Pulmonary artery endothelial cell (primary cell): ENCODE measurements around the gene MYO9B. TPM values are rescaled to one million over a fixed set of nuclear protein-coding genes. Genes with fewer than 3 reads are reported as not detected.

ENCODE experiments used
- DNase-seq: peaks from one replicate; pipeline ENCODE4 v3.0.0-alpha.2; 2011; ENCODE audit warnings: low read depth, low spot score
- total RNA-seq: library from RNA; depleted of rRNA; stranded (reverse); fragments of >200 nt; gene quantifications from 2 replicates; pipeline ENCODE4 v1.2.3, GENCODE V29; 2014

MYO9B gene
- total RNA-seq, 1 donor from 2014 or later = 48.1 TPM

GRCh38 chr19:17210296-17210695 lies 134.7 kb downstream of the MYO9B start:
- no peak for DNase-seq

DNA sequence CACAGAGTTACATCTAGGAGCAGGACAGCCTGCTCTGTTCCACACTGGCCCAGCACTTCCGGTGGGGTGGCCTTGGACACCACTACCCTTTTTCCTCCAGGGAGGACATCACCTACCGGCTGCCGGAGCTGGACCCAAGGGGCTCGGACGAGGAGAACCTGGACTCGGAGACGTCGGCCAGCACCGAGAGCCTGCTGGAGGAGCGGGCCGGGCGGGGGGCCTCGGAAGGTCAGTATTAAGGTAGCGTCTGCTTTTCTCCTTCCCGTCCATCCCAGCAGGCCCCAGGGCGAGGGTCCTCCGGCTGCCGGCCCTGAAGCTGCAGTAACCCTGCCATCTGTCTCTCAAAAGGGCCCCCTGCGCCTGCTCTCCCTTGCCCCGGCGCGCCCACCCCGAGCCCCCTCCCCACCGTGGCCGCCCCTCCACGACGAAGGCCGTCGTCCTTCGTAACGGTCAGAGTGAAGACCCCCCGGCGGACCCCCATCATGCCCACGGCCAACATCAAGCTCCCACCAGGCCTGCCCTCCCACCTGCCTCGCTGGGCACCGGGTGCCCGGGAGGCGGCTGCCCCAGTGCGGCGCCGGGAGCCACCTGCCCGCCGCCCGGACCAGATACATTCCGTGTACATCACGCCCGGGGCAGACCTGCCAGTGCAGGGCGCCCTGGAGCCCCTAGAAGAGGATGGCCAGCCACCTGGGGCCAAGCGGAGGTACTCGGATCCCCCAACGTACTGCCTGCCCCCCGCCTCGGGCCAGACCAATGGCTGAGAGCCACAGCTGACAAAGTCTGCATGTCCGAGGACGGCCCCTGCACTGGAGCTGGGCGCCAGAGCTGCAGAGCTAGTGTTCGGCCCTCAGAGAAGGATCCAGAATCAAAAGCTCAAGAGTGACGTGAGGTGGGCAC lies 136.2 kb downstream of the MYO9B start:
- no peak for DNase-seq

- no peak for DNase-seq
Observed at GRCh38 chr19:17213334-17213733, 137.8 kb downstream of the MYO9B start.

- DNase-seq = no peak
Observed at GRCh38 chr19:17214508-17215126, 139.0 kb downstream of the MYO9B start.

- peak; percentile 61 for DNase-seq
Observed at GRCh38 chr19:17215127-17215971, 139.8 kb downstream of the MYO9B start, which contains the start of gene USE1. USE1 (plus strand) TSS chr19:17215357; CDS start chr19:17215406, 49 bp downstream.

- DNase-seq = no peak
Observed at GRCh38 chr19:17216058-17216670, 140.6 kb downstream of the MYO9B start.

DNA sequence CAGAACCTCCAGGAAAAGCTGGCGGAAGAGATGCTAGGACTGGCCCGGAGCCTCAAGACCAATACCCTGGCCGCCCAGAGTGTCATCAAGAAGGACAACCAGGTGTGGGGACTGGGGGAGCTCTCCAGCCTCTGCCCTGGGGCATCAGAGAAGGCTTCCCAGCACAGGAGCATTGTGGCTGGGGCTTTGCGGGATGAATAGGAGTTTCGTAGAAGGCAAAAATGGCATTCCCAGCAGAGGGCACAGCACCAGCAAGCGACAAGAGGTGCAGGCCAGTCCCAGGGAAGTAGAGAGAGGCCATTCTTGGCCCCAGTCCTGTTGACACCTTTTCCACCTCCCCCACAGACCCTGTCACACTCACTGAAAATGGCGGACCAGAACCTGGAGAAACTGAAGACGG lies 143.7 kb downstream of the MYO9B start:
- no peak for DNase-seq

DNA sequence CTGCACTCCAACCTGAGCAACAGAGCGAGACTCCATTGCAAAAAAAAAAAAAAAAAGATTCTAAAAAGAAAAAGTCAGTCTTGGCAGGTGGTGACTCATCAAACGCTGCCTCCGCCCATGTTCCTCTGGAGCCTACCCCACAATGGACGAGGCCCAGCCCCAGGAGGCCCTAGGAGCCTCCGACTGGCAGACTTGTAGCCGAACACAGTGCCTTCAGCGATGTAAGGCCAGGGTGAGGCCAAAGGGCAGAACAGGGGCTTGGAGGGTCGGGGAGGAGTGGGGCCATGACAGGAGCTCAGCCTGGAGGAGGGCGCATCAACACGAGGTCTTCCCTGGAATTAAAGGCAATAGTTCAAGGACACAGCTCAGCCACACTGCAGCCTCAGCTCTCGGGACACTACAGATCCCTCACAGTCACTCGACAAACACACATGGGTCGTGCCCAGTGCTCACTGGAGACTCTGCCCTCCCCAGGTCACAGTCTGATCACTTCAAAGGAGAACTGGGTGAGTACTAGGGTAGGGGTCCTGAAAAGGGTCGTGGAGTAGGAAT lies 144.7 kb downstream of the MYO9B start:
- DNase-seq = peak; percentile 33

GRCh38 chr19:17225053-17225452 lies 149.5 kb downstream of the MYO9B start:
- no peak for DNase-seq

- DNase-seq = peak; percentile 93
Observed at GRCh38 chr19:17226002-17226933, 150.7 kb downstream of the MYO9B start, which contains the start of gene OCEL1. OCEL1 (plus strand) TSS chr19:17226226; CDS start chr19:17226248, 22 bp downstream.

GRCh38 chr19:17227798-17228367 lies 152.3 kb downstream of the MYO9B start:
- DNase-seq = no peak

DNA sequence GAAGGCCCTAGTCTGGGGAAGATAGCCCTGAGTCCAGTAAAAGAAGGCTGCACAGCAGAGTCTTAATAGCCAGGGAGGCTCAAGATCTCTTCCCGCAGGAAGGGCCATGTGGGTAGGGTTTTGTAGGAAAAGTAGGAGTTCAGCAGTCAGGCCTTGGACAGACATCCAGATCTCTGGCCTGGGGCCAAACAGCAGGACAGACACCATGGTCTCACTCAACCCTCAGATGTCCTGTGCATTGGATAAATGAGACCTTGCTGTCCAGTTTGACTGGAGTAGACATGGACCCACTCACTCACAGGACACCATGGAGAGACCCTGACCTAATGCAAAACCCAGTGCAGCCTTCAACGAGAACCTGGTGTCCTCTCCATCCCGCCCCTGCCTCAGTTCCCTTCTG lies 154.3 kb downstream of the MYO9B start:
- no peak for DNase-seq

DNA sequence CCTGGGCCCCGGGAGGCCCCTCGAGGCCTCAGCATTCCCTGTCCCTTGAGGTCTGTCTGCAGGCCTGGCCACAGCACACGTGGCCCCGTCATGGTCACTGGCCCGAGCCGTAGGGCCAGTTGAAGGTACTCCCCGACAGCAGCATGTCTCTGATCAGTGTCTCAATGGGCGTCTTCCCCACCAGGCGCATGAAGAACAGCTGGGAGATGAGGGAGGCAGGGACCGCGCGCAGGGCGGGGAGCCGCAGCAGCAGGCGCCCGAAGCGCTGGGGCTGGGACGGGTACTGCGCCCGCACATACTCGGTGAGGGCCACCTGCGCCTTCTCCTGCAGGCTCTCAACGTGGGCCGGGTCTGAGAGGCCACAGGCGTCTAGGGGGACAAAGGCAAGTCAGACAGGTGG lies 156.7 kb downstream of the MYO9B start:
- no peak for DNase-seq

DNA sequence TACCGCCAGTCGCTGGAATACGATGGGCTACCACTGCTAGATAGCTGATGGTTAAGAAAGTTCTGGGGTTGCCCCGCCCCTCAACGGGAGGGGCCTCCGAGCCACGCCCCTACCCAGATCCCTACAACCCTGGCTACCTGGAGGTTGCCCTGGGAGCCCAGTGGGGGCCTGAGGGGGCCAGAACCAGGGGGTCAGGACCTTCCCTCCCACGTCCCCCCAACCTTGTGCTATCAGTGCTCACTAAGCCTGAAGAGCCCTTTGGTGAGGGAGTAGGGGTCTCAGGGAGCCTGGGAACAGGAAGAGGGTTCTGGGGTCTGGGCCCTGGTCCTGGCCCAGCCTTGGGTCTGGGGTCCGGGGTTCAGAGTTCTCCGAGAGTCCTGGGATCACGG lies 159.3 kb downstream of the MYO9B start:
- DNase-seq = no peak

GRCh38 chr19:17235300-17235970 lies 159.9 kb downstream of the MYO9B start:
- peak; percentile 33 for DNase-seq

DNA sequence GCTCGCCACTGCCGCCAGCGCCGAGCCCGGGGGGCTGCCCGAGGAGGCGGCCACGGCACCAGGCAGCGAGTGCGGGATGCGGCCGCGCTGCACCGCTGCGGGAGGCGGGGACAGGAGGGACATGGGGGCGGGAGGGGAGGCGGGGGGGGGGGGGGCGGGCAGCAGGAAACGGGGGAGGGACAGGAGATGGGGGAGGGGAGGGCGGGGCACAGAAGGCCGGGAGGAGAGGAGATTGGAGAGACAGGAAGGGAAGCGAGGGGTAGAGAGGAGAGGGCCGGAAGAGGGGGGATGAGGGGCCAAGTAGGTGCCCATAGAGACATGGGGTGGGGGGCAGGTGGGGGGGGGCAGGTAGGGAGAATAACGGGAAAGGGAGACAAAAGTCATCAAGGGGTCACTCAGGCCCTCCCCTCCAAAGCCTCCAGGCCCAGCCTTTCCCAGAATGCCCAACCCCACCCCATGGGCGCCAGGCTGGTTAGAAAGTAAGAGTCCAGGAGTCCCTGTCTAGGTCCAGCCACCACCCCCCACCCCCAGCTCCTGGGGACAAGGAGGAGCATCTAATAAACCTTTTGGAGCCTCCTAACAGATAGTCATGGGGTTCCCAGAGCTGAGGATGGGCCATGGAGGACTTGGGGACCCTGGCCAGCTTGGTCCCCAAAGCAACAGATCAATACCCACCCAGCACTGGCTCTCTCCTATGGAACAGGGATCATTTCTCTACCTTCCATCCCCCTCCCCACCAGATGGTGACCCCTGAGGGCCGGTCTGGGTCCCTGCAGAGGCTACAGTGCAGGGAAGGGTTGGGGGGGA lies 160.6 kb downstream of the MYO9B start:
- no peak for DNase-seq

DNA sequence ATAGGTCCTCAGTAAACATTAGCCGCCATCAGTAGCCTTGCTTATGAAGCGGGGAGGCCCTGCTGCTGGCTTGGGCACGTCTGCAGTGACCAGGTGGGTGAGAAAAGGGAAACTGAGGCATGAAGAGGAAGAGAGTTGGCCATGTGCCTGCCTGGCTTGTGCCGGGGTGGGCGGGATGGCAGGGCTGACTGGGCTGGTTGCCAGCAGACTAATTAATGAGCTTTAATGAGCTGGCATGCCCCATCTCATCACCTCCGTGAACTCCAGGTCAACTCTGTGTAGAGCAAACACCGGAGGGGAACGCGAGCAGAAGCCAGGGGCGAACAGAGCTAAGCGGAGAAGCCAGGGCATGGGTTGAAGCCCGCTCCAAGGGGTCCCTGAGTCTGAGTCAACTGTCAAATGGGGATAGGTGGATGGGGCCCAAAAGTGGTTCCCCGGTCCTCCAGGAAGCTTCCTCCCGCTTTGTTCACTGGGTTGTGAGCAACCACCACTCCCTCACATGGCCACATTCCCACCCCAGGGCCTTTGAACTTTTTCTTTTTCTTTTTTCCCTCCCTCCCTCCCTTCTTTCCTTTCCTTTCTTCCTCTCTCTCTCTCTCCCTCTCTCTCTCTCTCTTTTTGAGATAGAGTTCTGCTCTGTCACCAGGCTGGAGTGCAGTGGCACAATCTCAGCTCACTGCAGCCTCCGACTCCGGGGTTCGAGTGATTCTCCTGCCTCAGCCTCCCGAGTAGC lies 161.4 kb downstream of the MYO9B start:
- DNase-seq = no peak
